Measurements from ENCODE around the gene SMARCAD1.

SMARCAD1 gene

GRCh38 chr4:94256144-94256783 lies 48.6 kb downstream of the SMARCAD1 start:
- H3K4me3 ChIP-seq (ENCODE audit: control insufficient read depth, low read depth, low read length): no peak overlapping the region
- no peak for DNase-seq (ENCODE audit: low read depth)
- TF ChIP-seq CTCF (conservative IDR thresholded peaks at IDR 0.05; ENCODE audit: control insufficient read depth, insufficient read depth, low read depth, low read length): no peak

- H3K4me3 ChIP-seq (ENCODE audit: control insufficient read depth, low read depth, low read length): no peak overlapping the region
- DNase-seq (ENCODE audit: low read depth): peak; percentile 8
- TF ChIP-seq CTCF (conservative IDR thresholded peaks at IDR 0.05; ENCODE audit: control insufficient read depth, insufficient read depth, low read depth, low read length): peak; percentile 21
These were observed 49.2 kb downstream of the SMARCAD1 start for GRCh38 chr4:94256828-94257227.

GRCh38 chr4:94262163-94263016 lies 54.7 kb downstream of the SMARCAD1 start:
- no peak overlapping the region for H3K4me3 ChIP-seq (ENCODE audit: control insufficient read depth, low read depth, low read length)
- no peak for DNase-seq (ENCODE audit: low read depth)
- TF ChIP-seq CTCF (conservative IDR thresholded peaks at IDR 0.05; ENCODE audit: control insufficient read depth, insufficient read depth, low read depth, low read length): no peak

GRCh38 chr4:94267037-94267436 lies 59.4 kb downstream of the SMARCAD1 start:
- no peak for DNase-seq (ENCODE audit: low read depth)
- no peak for TF ChIP-seq CTCF (conservative IDR thresholded peaks at IDR 0.05; ENCODE audit: control insufficient read depth, insufficient read depth, low read depth, low read length)
- no peak overlapping the region for H3K4me3 ChIP-seq (ENCODE audit: control insufficient read depth, low read depth, low read length)

- no peak for TF ChIP-seq CTCF (conservative IDR thresholded peaks at IDR 0.05; ENCODE audit: control insufficient read depth, insufficient read depth, low read depth, low read length)
- H3K4me3 ChIP-seq (ENCODE audit: control insufficient read depth, low read depth, low read length): no peak overlapping the region
- no peak for DNase-seq (ENCODE audit: low read depth)
These were observed 63.6 kb downstream of the SMARCAD1 start for GRCh38 chr4:94271248-94271647.

GRCh38 chr4:94274912-94275311 lies 67.2 kb downstream of the SMARCAD1 start:
- TF ChIP-seq CTCF (conservative IDR thresholded peaks at IDR 0.05; ENCODE audit: control insufficient read depth, insufficient read depth, low read depth, low read length): no peak
- peak; percentile 66 for DNase-seq (ENCODE audit: low read depth)
- no peak overlapping the region for H3K4me3 ChIP-seq (ENCODE audit: control insufficient read depth, low read depth, low read length)

Measured in fibroblast of mammary gland (primary cell).